C4-2B (cell line): Measurements from ENCODE around the gene NELFA.

Experiments used
- H3K27ac ChIP-seq: fragments of 450-650 bp; 2 replicates; pipeline ENCODE4 v1.5.1; 2017
- ZFX ChIP-seq: fragments of 450-650 bp; IDR thresholded peaks from 2 replicates; pipeline ENCODE4 v1.6.1; 2017
- TF ChIP-seq, protein P1 (sequence below): fragments of 450-650 bp; conservative IDR thresholded peaks from 2 replicates; pipeline ENCODE4 v1.5.1; 2017; ENCODE audit warnings: mild to moderate bottlenecking

NELFA gene

DNA sequence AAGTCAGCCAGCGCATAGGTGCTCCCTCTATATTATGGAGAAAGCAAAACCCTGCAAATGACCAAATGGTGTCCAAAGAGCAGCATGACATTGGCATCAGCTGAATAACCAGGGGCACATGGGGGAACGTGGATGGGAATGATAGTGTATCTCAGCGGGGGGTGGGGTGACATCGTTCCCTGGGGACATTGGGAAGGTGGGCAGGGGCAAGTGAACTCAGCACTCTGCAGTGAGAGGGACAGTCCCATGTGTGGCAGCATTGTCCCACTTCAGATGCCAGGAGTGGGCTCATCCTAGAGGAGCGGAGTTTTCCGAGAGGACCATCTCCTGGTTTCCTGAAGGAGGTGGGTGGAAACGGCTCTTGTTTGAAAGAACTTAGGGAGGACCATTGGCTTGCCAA lies 64.8 kb downstream of the NELFA start:
- H3K27ac ChIP-seq: no peak overlapping the region
- TF ChIP-seq, protein P1, sequence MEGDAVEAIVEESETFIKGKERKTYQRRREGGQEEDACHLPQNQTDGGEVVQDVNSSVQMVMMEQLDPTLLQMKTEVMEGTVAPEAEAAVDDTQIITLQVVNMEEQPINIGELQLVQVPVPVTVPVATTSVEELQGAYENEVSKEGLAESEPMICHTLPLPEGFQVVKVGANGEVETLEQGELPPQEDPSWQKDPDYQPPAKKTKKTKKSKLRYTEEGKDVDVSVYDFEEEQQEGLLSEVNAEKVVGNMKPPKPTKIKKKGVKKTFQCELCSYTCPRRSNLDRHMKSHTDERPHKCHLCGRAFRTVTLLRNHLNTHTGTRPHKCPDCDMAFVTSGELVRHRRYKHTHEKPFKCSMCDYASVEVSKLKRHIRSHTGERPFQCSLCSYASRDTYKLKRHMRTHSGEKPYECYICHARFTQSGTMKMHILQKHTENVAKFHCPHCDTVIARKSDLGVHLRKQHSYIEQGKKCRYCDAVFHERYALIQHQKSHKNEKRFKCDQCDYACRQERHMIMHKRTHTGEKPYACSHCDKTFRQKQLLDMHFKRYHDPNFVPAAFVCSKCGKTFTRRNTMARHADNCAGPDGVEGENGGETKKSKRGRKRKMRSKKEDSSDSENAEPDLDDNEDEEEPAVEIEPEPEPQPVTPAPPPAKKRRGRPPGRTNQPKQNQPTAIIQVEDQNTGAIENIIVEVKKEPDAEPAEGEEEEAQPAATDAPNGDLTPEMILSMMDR: no peak
- TF ChIP-seq ZFX: no peak

DNA sequence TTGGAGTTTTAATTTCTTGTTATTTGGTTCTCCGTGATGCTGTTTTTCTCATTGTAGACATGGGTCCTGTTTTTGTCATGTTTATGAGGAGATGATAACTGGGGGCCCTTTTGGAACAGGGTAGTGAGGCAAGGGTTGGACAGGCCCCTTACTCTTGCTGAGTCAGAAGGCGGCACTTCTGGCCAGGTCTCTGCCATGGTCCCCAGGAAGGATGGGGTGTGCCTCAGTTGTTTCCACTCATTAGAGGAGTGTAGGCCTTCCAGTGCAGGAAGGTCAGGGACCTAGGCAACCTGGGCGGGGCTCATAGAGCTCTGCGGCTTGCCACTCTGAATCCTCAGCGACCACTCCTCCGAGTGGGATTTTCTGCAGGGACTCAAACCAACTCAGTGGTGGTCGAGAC lies 68.2 kb downstream of the NELFA start:
- H3K27ac ChIP-seq: peak overlapping the region; percentile 71
- TF ChIP-seq, protein P1: no peak
- no peak for TF ChIP-seq ZFX

DNA sequence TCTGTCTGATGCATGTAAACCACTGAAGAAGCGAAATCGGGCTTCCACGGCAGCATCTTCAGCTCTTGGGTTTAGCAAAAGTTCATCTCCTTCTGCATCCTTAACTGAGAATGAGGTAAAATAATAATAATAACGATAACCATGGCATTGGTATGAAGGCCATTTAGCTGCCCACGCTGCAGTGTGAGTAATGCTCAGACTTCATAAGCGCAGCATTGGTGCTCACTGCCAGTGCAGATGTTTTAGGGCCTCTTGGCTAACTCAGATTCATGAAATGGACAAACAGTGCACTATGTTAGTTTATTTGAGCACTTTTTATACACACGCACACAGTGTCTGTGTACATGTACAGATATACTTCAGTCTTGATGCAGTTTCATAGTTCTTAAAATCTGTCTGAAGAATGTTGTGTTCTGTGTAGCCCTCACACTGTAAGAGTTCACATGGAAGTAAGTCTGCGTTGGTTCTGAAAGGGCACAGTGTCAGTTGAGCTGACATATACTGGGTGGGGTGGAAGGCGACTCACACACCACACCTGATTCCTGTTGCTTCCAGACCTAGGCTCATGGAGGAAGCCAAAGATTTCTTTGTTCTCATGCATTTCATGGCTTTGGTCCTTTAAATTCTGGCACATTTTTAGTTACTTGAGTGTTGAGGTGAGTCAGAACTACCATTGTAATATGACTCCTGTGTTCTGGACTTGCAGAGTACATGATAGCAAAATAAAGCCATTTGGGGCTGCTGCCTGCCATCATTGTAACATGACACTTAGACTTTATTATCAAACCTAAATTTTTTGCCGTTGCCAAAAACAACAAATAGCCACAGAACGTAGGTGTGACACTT lies 68.9 kb downstream of the NELFA start:
- TF ChIP-seq ZFX: no peak
- TF ChIP-seq, protein P1: no peak
- H3K27ac ChIP-seq: peak overlapping the region; percentile 71

DNA sequence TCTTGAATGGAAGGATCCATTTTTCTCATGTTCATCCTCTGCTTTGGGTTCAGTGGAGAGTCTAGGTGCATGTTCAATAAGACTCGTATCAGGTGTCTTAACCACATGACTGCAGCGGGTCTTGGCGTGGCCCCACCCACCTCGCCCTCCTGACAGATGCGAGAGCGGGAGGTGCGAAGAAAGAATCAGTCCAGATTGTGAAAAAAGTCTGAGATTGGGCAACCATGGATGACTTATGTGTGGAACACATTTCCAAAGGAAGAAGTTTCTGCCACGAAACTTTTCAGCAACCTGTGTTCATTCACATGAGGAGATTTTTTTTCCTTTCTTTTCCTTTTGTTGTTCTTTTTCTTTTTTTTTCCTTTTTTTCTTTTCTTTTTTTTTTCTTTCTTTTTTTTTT lies 70.7 kb downstream of the NELFA start:
- no peak for TF ChIP-seq ZFX
- TF ChIP-seq, protein P1: no peak

GRCh38 chr4:1937550-1937949 lies 71.2 kb downstream of the NELFA start:
- TF ChIP-seq, protein P1: no peak
- TF ChIP-seq ZFX: no peak
- H3K27ac ChIP-seq: no peak overlapping the region

More for the DNA sequence above, 70.7 kb downstream of the NELFA start:
- no peak overlapping the region for H3K27ac ChIP-seq

GRCh38 chr4:1933700-1934099 lies 75.1 kb downstream of the NELFA start:
- TF ChIP-seq, protein P1: no peak
- no peak for TF ChIP-seq ZFX
- H3K27ac ChIP-seq: no peak overlapping the region

DNA sequence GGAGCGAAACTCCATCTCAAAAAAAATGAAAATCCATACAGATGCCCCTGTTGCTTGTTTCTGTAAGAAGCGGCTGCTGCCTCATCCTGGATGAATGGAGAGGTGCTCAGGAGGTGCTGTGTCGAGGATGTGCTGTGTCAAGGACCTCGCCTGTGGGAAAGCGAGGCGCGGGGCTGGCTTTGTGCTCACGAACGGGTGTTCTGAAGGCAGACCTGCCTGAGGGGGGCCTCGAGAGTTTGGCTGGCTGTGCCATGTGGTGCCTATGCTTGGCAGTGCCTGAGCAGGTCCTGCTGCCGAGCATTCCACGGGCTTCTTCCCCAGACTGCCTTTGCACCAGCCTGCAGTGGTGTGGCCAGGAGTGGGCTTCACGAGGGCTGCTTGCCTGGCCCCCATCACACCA lies 76.0 kb downstream of the NELFA start:
- no peak overlapping the region for H3K27ac ChIP-seq
- TF ChIP-seq, protein P1: no peak
- TF ChIP-seq ZFX: no peak
